Activated CD4-positive, alpha-beta T cell treated with anti-CD3 and anti-CD28 coated beads, Interleukin-2, Interleukin-6, amounts not matched to agents 100 ng/mL and 50 ng/mL, durations not matched to agents 16 hours and 8 hours (primary cell): ENCODE results near the gene CLEC4F.

Source experiments
- DNase-seq: peaks from one replicate; pipeline ENCODE4 v3.0.0-alpha.2; 2020

CLEC4F gene

GRCh38 chr2:70779911-70780545, 40.4 kb downstream of the CLEC4F start:
- DNase-seq, result no peak

GRCh38 chr2:70779491-70779890, 40.9 kb downstream of the CLEC4F start:
- DNase-seq, result no peak

- DNase-seq, result no peak
Measured at GRCh38 chr2:70778676-70779075, 41.7 kb downstream of the CLEC4F start.

GRCh38 chr2:70777450-70777849, 42.9 kb downstream of the CLEC4F start:
- DNase-seq, result no peak

- DNase-seq, result no peak
Measured at GRCh38 chr2:70776266-70776665, 44.1 kb downstream of the CLEC4F start.

- no peak for DNase-seq
Measured at GRCh38 chr2:70775141-70775540, 45.3 kb downstream of the CLEC4F start.

- DNase-seq, result no peak
Measured at GRCh38 chr2:70772486-70773155, 47.8 kb downstream of the CLEC4F start.

- DNase-seq, result peak; percentile 47
Measured at GRCh38 chr2:70771446-70771845, 49.0 kb downstream of the CLEC4F start.

- no peak for DNase-seq
Measured at GRCh38 chr2:70769450-70769849, 50.9 kb downstream of the CLEC4F start.

- DNase-seq, result no peak
Measured at GRCh38 chr2:70768590-70769085, 51.8 kb downstream of the CLEC4F start.

GRCh38 chr2:70767699-70768589, 52.5 kb downstream of the CLEC4F start, which contains the start of gene ADD2:
TSS of gene ADD2 (minus strand) at chr2:70768200. CDS start at chr2:70706408, 61,792 bp downstream.
- peak; percentile 69 for DNase-seq

- no peak for DNase-seq
Measured at GRCh38 chr2:70767079-70767698, 53.2 kb downstream of the CLEC4F start.

- no peak for DNase-seq
Measured at GRCh38 chr2:70766357-70767078, 53.9 kb downstream of the CLEC4F start.

GRCh38 chr2:70765507-70765906, 54.9 kb downstream of the CLEC4F start:
- DNase-seq, result no peak

GRCh38 chr2:70759446-70759845, 61.0 kb downstream of the CLEC4F start:
- DNase-seq, result no peak
